WTC11 (cell line): ENCODE data around the gene NOL7. TPM values are rescaled to one million over a fixed set of nuclear protein-coding genes. Genes with fewer than 3 reads are reported as not detected.

Experiments
- ATAC-seq: fragments of 200-7000 bp; cut with Tn5 transposase; 2 replicates; pipeline ENCODE4 v1.10.0; 2021; ENCODE audit warnings: mild to moderate bottlenecking, moderate library complexity
- CTCF ChIA-PET: fragments of 300-600 bp; sonication (Branson Sonifier 250); formaldehyde crosslinking; loops from one replicate; lab custom pipeline; 2021; ENCODE audit warnings: antibody characterized with exemption; lab: Charles Lee
- POLR2A ChIA-PET: fragments of 350-600 bp; sonication (Branson Sonifier 250); formaldehyde crosslinking; loops from one replicate; lab custom pipeline; 2021; ENCODE audit warnings: antibody characterized with exemption; lab: Charles Lee
- DNase-seq: peaks from one replicate; pipeline ENCODE4 v3.0.0; 2021; ENCODE audit warnings: low spot score
- H3K27ac Mint-ChIP-seq: 2 replicates; pipeline ENCODE4 v1.8.0; 2021; ENCODE audit warnings: mixed read lengths
- H3K27me3 Mint-ChIP-seq: 2 replicates; pipeline ENCODE4 v1.8.0; 2021; ENCODE audit warnings: low read depth, mild to moderate bottlenecking, moderate library complexity, mixed read lengths
- H3K36me3 Mint-ChIP-seq: 2 replicates; pipeline ENCODE4 v1.8.0; 2021; ENCODE audit warnings: mixed read lengths
- H3K4me1 Mint-ChIP-seq: 2 replicates; pipeline ENCODE4 v1.8.0; 2022; ENCODE audit warnings: mixed read lengths
- H3K4me3 Mint-ChIP-seq: 2 replicates; pipeline ENCODE4 v1.8.0; 2021; ENCODE audit warnings: mild to moderate bottlenecking, moderate library complexity, mixed read lengths
- H3K9me3 Mint-ChIP-seq: 2 replicates; pipeline ENCODE4 v1.8.0; 2021; ENCODE audit warnings: mixed read lengths
- AR ChIP-seq: fragments of 250-450 bp; sonication (Bioruptor Pico); IDR thresholded peaks from 2 replicates; pipeline ENCODE4 v1.9.0; 2021; ENCODE audit warnings: mild to moderate bottlenecking
- CTCF ChIP-seq: fragments of 200-600 bp; IDR thresholded peaks from 2 replicates; pipeline ENCODE4 v1.8.0; 2022; ENCODE audit warnings: antibody characterized with exemption
- ELF4 ChIP-seq: sonication (generic); formaldehyde crosslinking; IDR thresholded peaks from 2 replicates; pipeline ENCODE4 v1.8.1; 2022; ENCODE audit warnings: low read depth, mild to moderate bottlenecking, moderate library complexity, missing genetic modification reagents
- ESRRA ChIP-seq: sonication (generic); formaldehyde crosslinking; IDR thresholded peaks from 2 replicates; pipeline ENCODE4 v1.8.1; 2022; ENCODE audit warnings: mild to moderate bottlenecking, missing genetic modification reagents, borderline replicate concordance
- FOXJ3 ChIP-seq: sonication (generic); formaldehyde crosslinking; IDR thresholded peaks from 2 replicates; pipeline ENCODE4 v1.9.0; 2021; ENCODE audit warnings: missing genetic modification reagents, mild to moderate bottlenecking, borderline replicate concordance
- FOXP1 ChIP-seq: sonication (generic); formaldehyde crosslinking; IDR thresholded peaks from 2 replicates; pipeline ENCODE4 v1.8.0; 2022; ENCODE audit warnings: missing genetic modification reagents, mild to moderate bottlenecking, moderate library complexity, borderline replicate concordance
- GABPB1 ChIP-seq: sonication (generic); formaldehyde crosslinking; IDR thresholded peaks from 2 replicates; pipeline ENCODE4 v1.8.1; 2023; ENCODE audit warnings: mild to moderate bottlenecking, missing genetic modification reagents
- JAZF1 ChIP-seq: fragments of 250-450 bp; sonication (Bioruptor Pico); IDR thresholded peaks from 2 replicates; pipeline ENCODE4 v1.9.0; 2021; ENCODE audit warnings: moderate library complexity, mild to moderate bottlenecking, inconsistent platforms
- MAX ChIP-seq: sonication (generic); formaldehyde crosslinking; IDR thresholded peaks from 2 replicates; pipeline ENCODE4 v1.8.0; 2022; ENCODE audit warnings: mild to moderate bottlenecking, missing genetic modification reagents
- NFATC4 ChIP-seq: fragments of 250-450 bp; sonication (Bioruptor Pico); IDR thresholded peaks from 2 replicates; pipeline ENCODE4 v1.9.0; 2021; ENCODE audit warnings: mild to moderate bottlenecking
- NR2C2 ChIP-seq: sonication (generic); formaldehyde crosslinking; IDR thresholded peaks from 2 replicates; pipeline ENCODE4 v1.8.0; 2022; ENCODE audit warnings: mild to moderate bottlenecking, missing genetic modification reagents
- OVOL2 ChIP-seq: fragments of 250-450 bp; sonication (Bioruptor Pico); IDR thresholded peaks from 2 replicates; pipeline ENCODE4 v1.9.0; 2021; ENCODE audit warnings: mild to moderate bottlenecking, borderline replicate concordance
- PRRX2 ChIP-seq: fragments of 250-450 bp; sonication (Bioruptor Pico); IDR thresholded peaks from 2 replicates; pipeline ENCODE4 v1.8.0; 2021; ENCODE audit warnings: mild to moderate bottlenecking
- RELA ChIP-seq: sonication (generic); formaldehyde crosslinking; IDR thresholded peaks from 2 replicates; pipeline ENCODE4 v1.8.1; 2022; ENCODE audit warnings: missing genetic modification reagents, mild to moderate bottlenecking, borderline replicate concordance
- STAT6 ChIP-seq: sonication (generic); formaldehyde crosslinking; conservative IDR thresholded peaks from 2 replicates; pipeline ENCODE4 v1.8.1; 2023; ENCODE audit warnings: mild to moderate bottlenecking, low read depth, missing genetic modification reagents, moderate library complexity
- TEAD4 ChIP-seq: sonication (generic); formaldehyde crosslinking; IDR thresholded peaks from 2 replicates; pipeline ENCODE4 v1.8.0; 2022; ENCODE audit warnings: mild to moderate bottlenecking, missing genetic modification reagents
- USF2 ChIP-seq: sonication (generic); formaldehyde crosslinking; IDR thresholded peaks from 2 replicates; pipeline ENCODE4 v1.8.1; 2023; ENCODE audit warnings: mild to moderate bottlenecking, missing genetic modification reagents, moderate library complexity
- ZNF219 ChIP-seq: sonication (generic); formaldehyde crosslinking; IDR thresholded peaks from 2 replicates; pipeline ENCODE4 v1.8.0; 2023; ENCODE audit warnings: missing genetic modification reagents, mild to moderate bottlenecking, borderline replicate concordance
- ZNF263 ChIP-seq: sonication (generic); formaldehyde crosslinking; IDR thresholded peaks from 2 replicates; pipeline ENCODE4 v1.8.1; 2022; ENCODE audit warnings: low read depth, mild to moderate bottlenecking, moderate library complexity, missing genetic modification reagents
- ZNF512 ChIP-seq: sonication (generic); formaldehyde crosslinking; IDR thresholded peaks from 2 replicates; pipeline ENCODE4 v1.8.1; 2022; ENCODE audit warnings: missing genetic modification reagents, borderline replicate concordance
- total RNA-seq: library from RNA; stranded (reverse); gene quantifications from 3 replicates; pipeline ENCODE4 v1.2.3, GENCODE V29; 2021

Gene NOL7
- total RNA-seq, 1 experiment from 2014 or later: 76.1 TPM

GRCh38 chr6:13653296-13653695, 38.2 kb downstream of the NOL7 start (continued):
- no peak for TF ChIP-seq CTCF
- no peak for TF ChIP-seq MAX (CRISPR knock-in tag)
- no peak for TF ChIP-seq NFATC4 (CRISPR knock-in tag)
- TF ChIP-seq ZNF219: no peak
- no peak for TF ChIP-seq ZNF263
- no peak for TF ChIP-seq TEAD4 (CRISPR knock-in tag)
- TF ChIP-seq PRRX2 (CRISPR knock-in tag): no peak
- TF ChIP-seq RELA (CRISPR knock-in tag): no peak

- peaks cover 7% of the 10 kb centered on the region; the same call in 1 of the 2 replicates for H3K36me3 Mint-ChIP-seq
- TF ChIP-seq ESRRA (CRISPR knock-in tag): no peak
- TF ChIP-seq ELF4 (CRISPR knock-in tag): no peak
- no peak for TF ChIP-seq ZNF512
- no peak for TF ChIP-seq ZNF219
- no peak for TF ChIP-seq TEAD4 (CRISPR knock-in tag)
- TF ChIP-seq OVOL2 (CRISPR knock-in tag): no peak
- TF ChIP-seq GABPB1 (CRISPR knock-in tag): no peak
- no peak for TF ChIP-seq JAZF1 (CRISPR knock-in tag)
- CTCF ChIA-PET: interaction anchor here (1.7 kb wide), 1 partner anchor 39 kb away, joined by 5 read pairs; the partner anchor contains the start of gene NOL7
- no peaks in the 10 kb centered on the region for H3K27me3 Mint-ChIP-seq
- H3K4me1 Mint-ChIP-seq: peaks cover 8% of the 10 kb centered on the region
- H3K9me3 Mint-ChIP-seq: no peaks in the 10 kb centered on the region
- no peak overlapping the region for H3K27ac Mint-ChIP-seq
- ATAC-seq (no peak), DNase-seq (no peak)
- POLR2A ChIA-PET: no interaction called here
- H3K4me3 Mint-ChIP-seq: no peak overlapping the region
Observed at GRCh38 chr6:13654496-13654895, 39.4 kb downstream of the NOL7 start.

- H3K4me3 Mint-ChIP-seq: no peak overlapping the region
- no peaks in the 10 kb centered on the region for H3K9me3 Mint-ChIP-seq
- H3K36me3 Mint-ChIP-seq: peaks cover 5% of the 10 kb centered on the region; the same call in 1 of the 2 replicates
- no peak for DNase-seq
- ATAC-seq: no peak
- POLR2A ChIA-PET: no interaction called here
- peaks cover 12% of the 10 kb centered on the region for H3K4me1 Mint-ChIP-seq
- CTCF ChIA-PET: interaction anchor here (1.7 kb wide), 1 partner anchor 40 kb away, joined by 5 read pairs; the partner anchor contains the start of gene NOL7
- no peak overlapping the region for H3K27ac Mint-ChIP-seq
- no peaks in the 10 kb centered on the region for H3K27me3 Mint-ChIP-seq
- TF ChIP-seq NR2C2 (CRISPR knock-in tag) (no peak), ZNF263 (no peak), USF2 (CRISPR knock-in tag) (no peak), AR (CRISPR knock-in tag) (no peak), ESRRA (CRISPR knock-in tag) (no peak), FOXP1 (CRISPR knock-in tag) (no peak), OVOL2 (CRISPR knock-in tag) (no peak), FOXJ3 (CRISPR knock-in tag) (no peak), CTCF (no peak), TEAD4 (CRISPR knock-in tag) (no peak), STAT6 (no peak)
Observed at GRCh38 chr6:13655700-13656099, 40.6 kb downstream of the NOL7 start.
